ENCODE data around the gene ATP5IF1.

DNA sequence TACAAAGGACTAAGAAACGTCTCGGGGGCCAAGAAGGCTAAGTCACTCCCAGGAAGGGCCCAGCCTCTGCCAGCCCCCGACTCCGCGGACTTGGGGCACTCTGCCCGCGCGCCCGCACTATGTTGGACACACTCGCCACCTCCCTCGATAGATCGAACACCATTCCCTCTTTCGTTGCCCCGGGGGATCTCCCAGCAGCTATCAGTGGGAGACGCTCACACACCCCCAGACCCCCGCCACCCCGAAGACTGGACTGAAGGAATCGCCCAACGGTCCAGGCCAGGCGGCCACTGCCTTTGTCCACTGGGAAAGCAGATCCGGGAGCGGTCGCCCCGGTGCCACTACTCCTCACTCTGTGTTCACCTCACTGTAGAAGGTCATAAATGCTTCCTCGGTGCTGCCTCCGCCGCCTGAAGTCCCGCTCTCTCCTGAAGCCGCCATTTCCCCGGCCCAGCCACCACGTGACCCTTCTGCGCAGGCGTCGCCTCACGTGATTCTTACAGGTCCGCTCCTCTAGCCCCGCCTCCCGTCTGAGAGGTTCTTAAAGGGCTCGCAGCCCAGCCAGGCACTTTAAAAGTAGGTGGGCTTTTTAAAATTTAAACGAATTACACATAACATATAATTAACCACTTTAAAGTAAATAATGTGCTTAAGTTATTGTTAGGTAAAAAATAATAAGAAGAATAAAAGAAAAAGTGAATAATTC lies 3.2 kb upstream of the ATP5IF1 start, which contains the start of gene DNAJC8:
- TF ChIP-seq CTCF (conservative IDR thresholded peaks at IDR 0.05; ENCODE audit: low read length): no peak
- TF ChIP-seq EZH2phosphoT487 (IDR thresholded peaks at IDR 0.05; ENCODE audit: borderline replicate concordance): no peak
